Astrocyte (in vitro differentiated cells and primary cell): ENCODE data around the gene RBBP8NL.

ENCODE experiments used
- CTCF ChIP-seq: IDR thresholded peaks from 2 replicates; pipeline ENCODE4 v1.5.1; 2011; ENCODE audit warnings: low read depth, mild to moderate bottlenecking, inconsistent platforms, low read length, moderate library complexity; ENCODE audit not compliant: insufficient read depth
- EZH2 ChIP-seq: IDR thresholded peaks from 2 replicates; pipeline ENCODE4 v1.6.1; 2012; ENCODE audit warnings: mild to moderate bottlenecking, low read length, inconsistent platforms; ENCODE audit not compliant: insufficient read depth

- TF ChIP-seq CTCF (no peak), EZH2 (no peak)
Observed at GRCh38 chr20:62466072-62466760, 38.9 kb upstream of the RBBP8NL start.
